Jurkat, Clone E6-1 (cell line): ENCODE data around the gene MBD3L4. TPM values are rescaled to one million over a fixed set of nuclear protein-coding genes. Genes with fewer than 3 reads are reported as not detected.
A peak's percentile ranks its signal among the peaks of the same experiment; 100 is the strongest.
"Not testable (repeated sequence)": the region's sequence is repeated elsewhere in the genome, so short reads cannot be mapped to it uniquely, and the experiment has no call there.

Experiments
- DNase-seq: peaks from one replicate; pipeline ENCODE4 v3.0.0-alpha.2; 2011; ENCODE audit warnings: low read depth, low spot score
- H3K4me3 ChIP-seq: 2 replicates; pipeline ENCODE4 v1.5.1; 2011; ENCODE audit warnings: mild to moderate bottlenecking, low read length, control low read depth, moderate library complexity
- polyA plus RNA-seq: library from polyadenylated mRNA; unstranded; fragments of >200 nt; gene quantifications from one replicate; pipeline ENCODE4 v1.2.1, GENCODE V29; 2012; ENCODE audit warnings: missing spikeins; ENCODE audit not compliant: insufficient read length, insufficient read depth

The MBD3L4 gene
- not detected for polyA plus RNA-seq

- H3K4me3 ChIP-seq, DNase-seq: not testable (repeated sequence)
Measured at GRCh38 chr19:7040079-7040478, at the start of gene MBD3L4. TSS of gene MBD3L4 (minus strand) at chr19:7040179. CDS start at chr19:7040144, 35 bp downstream.

DNA sequence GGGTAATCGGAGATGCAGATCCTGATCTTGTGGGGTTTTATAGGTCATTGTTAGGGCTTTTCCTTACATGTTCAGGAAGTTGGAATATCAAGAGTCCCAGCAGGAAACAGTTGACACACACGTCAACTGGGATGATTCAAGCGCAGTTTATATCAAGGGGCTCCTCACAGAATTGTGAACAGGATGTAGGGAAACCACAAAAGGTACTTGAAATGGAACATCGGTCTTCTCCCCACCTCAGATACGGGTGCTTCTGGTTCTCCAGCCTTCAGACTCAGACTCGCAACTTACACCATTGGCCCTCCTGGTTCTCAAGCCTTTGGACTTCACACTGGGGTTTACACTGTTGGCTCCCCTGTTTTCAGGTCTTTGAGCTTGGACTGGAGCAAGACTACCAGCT is 49.0 kb upstream of the MBD3L4 start:
- H3K4me3 ChIP-seq: no peak overlapping the region
- peak; percentile 68 for DNase-seq

DNA sequence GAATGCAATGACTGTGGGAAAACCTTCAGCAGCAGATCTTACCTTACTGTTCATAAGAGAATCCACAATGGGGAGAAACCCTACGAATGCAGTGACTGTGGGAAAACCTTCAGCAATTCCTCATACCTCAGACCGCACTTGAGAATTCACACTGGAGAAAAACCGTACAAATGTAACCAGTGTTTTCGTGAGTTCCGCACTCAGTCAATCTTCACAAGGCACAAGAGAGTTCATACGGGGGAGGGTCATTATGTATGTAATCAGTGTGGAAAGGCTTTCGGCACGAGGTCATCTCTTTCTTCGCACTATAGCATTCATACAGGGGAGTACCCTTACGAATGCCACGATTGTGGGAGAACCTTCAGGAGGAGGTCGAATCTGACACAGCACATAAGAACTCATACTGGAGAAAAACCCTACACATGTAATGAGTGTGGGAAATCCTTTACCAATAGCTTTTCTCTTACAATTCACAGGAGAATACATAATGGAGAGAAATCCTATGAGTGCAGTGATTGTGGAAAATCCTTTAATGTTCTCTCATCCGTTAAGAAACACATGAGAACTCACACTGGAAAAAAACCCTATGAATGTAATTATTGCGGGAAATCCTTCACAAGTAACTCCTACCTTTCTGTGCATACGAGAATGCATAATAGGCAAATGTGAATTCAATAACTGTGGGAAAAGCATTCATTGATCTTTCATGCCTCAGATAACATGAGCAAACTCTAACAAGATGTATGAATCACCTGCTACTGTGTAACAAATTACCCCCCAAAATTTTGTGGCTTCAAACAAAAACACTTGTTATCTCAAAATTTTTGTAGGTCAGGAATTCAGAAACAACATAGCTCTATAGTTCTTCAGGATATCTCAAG is 43.3 kb upstream of the MBD3L4 start:
- DNase-seq: no peak

DNA sequence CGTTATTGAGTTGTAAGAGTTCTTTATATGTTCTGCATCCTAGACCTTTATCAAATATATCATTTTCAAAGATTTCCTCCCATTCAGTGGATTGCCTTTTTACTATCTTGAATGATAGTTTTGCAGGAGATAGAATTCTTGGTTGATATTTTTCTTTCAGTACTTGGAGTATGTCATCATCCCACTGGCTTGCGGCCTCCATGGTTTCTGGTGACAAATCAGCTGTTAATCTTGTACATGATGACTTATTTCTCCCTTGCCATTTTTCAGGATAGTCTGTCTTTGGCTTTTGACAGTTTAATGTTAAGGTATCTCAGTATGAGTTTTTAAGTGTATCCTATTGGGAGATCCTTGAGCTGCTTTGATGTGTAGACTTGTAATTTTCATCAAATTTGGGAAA is 38.0 kb upstream of the MBD3L4 start:
- no peak for DNase-seq
- H3K4me3 ChIP-seq: no peak overlapping the region

More for the DNA sequence above, 43.3 kb upstream of the MBD3L4 start:
- H3K4me3 ChIP-seq: no peak overlapping the region

DNA sequence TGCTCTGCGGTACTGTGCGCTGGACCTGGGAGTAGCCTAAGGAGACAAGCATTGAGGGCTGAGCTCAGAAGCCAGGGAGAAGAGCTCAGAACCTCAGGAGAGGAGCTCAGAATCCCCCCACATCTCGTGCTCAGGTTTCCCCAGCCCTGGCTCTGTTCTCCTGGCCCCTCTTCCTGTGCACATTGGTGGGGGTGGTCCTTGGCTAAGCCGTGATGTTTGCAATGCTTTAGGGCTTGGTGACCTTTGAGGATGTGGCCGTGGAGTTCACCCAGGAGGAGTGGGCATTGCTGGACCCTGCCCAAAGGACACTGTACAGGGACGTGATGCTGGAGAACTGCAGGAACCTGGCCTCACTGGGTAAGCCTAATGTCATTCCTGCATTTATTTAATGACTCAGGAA is 36.2 kb upstream of the MBD3L4 start:
- DNase-seq: no peak
- H3K4me3 ChIP-seq: no peak overlapping the region

DNA sequence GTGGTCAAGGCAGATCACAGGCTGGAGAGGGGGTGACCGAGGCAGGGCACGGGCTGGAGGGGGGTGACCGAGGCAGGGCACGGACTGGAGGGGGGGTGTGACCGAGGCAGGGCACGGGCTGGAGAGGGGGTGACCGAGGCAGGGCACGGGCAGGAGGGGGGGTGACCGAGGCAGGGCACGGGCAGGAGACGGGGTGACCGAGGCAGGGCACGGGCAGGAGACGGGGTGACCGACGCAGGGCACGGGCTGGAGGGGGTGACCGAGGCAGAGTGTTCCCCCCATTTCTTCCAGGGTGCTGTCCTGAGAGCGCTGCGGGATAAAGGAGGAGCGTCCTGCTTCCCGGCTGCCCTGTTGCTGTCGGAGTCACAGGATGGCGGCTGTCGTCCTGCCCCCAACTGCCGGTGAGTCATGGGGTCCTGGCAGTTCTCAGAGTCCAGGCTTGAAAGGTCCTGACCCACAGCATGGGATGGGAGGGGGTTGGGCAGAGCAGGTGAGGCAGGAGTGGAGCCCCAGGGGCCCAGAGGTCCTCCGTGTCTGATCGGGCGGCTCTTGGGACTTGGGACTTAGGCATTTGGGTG is 34.8 kb upstream of the MBD3L4 start:
- no peak overlapping the region for H3K4me3 ChIP-seq

DNA sequence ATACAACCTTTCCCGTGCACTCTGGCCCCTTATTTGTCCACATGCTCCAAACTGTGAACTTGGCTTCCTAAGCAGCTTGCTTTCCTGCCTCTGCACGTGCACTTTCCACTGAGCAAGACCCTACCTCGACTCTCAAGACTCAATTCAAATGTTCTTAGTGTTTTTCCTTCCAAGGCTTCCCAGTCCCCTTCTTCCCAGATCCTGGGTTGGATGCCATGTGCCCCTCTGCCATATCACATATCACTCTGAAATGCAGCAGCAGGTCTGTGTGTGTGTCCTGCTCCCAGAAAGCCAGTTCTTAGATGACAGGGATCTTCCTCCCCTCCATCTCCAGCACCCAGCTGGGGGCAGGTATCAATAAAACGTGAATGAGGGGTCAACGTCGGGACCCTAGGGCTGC is 32.6 kb upstream of the MBD3L4 start:
- DNase-seq: no peak
- no peak overlapping the region for H3K4me3 ChIP-seq

More for the DNA sequence above, 34.8 kb upstream of the MBD3L4 start:
- no peak for DNase-seq

GRCh38 chr19:7069904-7070226 is 29.9 kb upstream of the MBD3L4 start:
- peak overlapping the region; percentile 93 for H3K4me3 ChIP-seq
- no peak for DNase-seq

- peak within 1 kb of the TSS; percentile 93 for H3K4me3 ChIP-seq
- DNase-seq: peak; percentile 96
Measured at GRCh38 chr19:7069042-7069903, 29.3 kb upstream of the MBD3L4 start, which contains the start of gene ZNF557. TSS of gene ZNF557 (plus strand) at chr19:7069703. CDS start at chr19:7075075, 5,372 bp downstream.

DNA sequence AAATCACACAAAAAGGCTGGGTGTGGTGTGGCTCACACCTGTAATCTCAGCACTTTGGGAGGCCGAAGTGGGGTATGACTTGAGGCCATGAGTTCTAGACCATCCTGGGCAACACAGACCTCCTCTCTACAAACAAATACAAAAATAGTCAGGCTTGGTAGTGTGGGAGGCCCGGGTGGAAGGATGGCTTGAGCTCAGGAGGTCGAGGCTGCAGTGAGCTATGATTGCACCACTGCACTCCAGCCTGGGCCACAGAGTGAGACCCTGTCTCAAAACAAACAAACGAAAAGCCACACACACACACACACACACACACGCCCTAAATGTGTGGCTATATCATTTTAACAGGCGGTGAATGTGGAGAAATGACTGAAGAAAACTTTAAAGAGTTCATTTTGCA is 28.6 kb upstream of the MBD3L4 start:
- DNase-seq: no peak
- peak overlapping the region; percentile 33 for H3K4me3 ChIP-seq

DNA sequence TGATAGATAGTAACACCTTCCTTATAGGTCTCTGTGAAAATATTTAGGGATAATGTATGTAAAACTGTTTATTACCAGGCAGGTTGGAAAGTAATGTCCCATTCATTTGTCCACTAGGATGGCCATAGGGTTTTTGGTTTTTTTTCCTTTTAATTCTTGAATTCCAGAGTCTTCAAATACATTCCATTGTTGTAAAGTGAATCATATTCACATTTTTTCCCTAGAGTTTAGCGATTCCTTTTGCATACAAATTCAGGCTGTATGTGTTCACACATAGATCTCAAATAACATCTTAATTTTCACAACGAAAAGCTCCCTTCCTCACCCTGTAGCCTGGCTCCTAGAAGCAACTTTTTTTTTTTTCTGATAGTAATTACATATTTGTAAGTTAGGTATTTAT is 27.7 kb upstream of the MBD3L4 start:
- no peak for DNase-seq
- no peak overlapping the region for H3K4me3 ChIP-seq

DNA sequence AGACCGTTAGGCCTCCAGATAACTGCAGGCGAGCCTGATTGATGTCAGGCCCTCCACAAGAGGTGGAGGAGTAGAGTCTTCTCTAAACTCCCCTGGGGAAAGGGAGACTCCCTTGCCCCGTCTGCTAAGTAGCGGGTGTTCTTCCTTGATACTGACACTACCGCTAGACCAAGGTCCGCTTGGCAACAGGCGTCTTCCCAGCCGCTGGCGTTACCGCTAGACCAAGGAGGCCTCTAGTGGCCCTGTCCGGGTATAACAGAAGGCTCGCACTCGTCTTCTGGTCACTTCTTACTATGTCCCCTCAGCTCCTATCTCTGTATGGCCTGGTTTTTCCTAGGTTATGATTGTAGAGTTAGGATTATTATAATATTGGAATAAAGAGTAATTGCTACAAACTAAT is 27.1 kb upstream of the MBD3L4 start:
- not testable (repeated sequence) for DNase-seq, H3K4me3 ChIP-seq

DNA sequence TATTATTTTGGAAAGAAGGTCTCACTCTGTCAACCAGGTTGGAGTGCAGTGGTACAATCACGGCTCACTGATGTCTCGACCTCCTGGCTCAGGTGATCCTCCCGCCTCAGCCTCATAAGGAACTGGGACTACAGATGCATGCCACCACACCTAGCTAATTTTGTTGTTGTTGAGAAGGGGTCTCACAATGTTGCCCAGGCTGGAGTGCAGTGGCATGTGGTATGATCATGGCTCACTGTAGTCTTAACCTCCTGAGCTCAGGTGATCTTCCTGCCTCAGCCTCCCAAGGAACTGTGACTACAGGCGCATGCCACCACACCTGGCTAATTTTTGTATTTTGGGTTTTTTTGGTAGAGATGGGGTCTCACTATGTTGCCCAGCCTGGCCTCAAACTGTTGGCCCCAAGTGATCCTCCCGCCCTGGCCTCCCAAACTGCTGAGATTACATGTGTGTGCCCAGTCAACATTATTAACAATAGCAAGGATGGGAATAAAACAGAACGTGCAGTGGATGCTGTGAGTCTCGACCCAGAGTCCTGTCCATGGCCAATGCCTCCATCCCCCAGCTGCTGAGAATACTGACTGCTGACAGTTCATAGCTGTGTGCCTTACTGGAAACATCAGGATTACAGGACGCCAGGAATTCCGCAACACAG is 23.9 kb upstream of the MBD3L4 start:
- no peak for DNase-seq
- H3K4me3 ChIP-seq: no peak overlapping the region

- H3K4me3 ChIP-seq: no peak overlapping the region
- no peak for DNase-seq
Measured at GRCh38 chr19:7063339-7063738, 23.4 kb upstream of the MBD3L4 start.

DNA sequence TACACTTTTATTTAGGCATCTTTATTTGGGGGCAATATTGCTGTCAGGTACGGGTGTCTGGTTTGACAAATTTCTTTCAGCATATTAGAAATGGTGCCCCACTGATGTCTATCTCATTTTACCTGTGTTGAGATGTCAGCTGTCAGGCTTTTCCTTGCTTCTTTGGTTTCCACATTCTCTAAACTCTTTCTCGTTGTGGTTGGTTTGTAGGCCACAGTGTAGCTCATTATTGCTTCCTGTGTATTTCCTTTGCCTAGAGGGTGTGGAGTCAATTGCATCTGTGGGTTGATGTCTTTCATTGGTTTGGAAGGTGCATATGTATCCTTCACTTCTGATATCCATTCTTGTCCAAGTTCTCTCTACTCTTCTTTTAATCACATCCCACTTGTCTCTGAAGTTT is 20.0 kb upstream of the MBD3L4 start:
- not testable (repeated sequence) for DNase-seq, H3K4me3 ChIP-seq

GRCh38 chr19:7058576-7058975 is 18.6 kb upstream of the MBD3L4 start, which contains the start of gene MBD3L3:
TSS of gene MBD3L3 (minus strand) at chr19:7058676. CDS start at chr19:7058605, 71 bp downstream.
- H3K4me3 ChIP-seq, DNase-seq: not testable (repeated sequence)

DNA sequence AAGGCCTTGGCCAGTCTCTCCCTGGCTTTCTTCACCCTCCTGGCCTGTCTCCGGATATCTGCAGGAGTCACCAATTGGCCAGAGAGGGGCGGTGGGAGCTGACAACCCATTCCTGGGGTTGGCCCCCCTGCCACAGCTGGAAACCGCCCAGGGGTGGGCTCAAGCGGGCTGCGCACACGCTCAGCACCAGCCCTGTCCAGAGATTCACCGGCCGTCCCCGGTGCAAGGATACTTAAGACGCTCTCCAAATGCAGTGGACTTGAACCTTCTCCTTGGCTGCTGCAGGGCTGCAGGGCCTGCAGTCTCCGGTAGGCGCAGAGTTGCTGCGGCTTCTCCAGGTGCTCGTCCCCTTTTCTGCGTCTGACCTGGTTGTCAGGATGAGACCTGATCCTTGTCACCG is 16.4 kb upstream of the MBD3L4 start:
- DNase-seq, H3K4me3 ChIP-seq: not testable (repeated sequence)

DNA sequence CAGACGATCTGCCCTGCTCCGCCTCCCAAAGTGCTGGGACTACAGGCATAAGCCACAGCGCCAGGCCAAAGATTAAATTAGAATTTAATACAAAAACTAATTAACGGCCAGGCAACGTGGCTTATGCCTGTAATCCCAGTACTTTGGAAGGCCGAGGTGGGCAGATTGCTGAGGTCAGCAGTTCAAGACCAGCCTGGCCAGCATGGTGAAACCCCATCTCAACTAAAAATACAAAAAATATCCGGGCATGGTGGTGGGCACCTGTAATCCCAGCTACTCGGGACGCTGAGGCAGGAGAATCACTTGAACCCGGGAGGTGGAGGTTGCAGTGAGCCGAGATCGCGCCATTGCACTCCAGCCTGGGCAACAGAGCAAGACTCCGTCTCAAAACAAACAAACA is 15.7 kb upstream of the MBD3L4 start:
- not testable (repeated sequence) for H3K4me3 ChIP-seq, DNase-seq
